Measurements from ENCODE around the gene COL11A1.
"Not testable (repeated sequence)": the region's sequence is repeated elsewhere in the genome, so short reads cannot be mapped to it uniquely, and the experiment has no call there.

Gene COL11A1

DNA sequence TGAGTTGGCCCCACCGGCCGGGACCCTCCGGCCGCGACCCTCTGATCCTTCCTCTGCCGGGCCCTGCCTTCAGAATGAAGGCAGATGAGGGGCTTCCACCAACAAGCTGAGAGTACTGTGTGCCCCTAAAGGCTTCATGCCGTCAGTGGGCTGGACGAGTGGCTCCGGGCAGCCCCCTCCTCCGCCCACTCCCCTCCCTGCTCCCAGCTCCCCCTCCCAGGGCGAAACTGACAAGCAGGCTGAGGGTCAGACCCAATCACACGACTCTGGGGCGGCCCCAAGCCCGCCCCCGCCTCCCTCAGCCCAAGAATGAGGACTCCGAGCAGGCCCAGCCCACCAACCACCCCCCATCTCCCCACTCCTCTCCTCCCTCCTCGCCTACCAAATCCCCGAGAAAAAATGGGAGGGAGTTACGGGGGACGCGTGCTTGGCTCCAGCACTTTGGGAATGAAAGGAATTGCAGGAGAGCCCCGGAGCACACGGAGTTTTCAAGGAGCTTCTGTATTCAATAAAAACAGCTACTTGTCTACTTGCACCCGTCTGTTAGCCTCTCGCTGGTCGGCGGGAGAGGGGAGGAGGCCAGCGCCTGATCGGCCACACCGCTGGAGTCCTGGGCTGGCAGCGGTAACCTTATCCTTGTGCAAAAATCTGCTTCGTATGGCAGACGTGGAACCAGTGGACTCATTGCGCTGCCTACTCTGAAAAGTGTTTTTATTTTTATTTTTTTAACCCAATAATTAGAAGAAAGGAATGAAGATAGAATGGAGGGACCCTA, at the start of gene COL11A1:
COL11A1 (minus strand) TSS at position 147 of the 775 bp plus-strand sequence. CDS start 344 bp downstream, outside the sequence.
- Histone ChIP-seq H3K4me2 (no peak within 1 kb of the TSS), H3K4me3 (no peak within 1 kb of the TSS), H3K36me3 (no peaks in the 10 kb centered on the region), H3K9me3 (peaks cover 3% of the 10 kb centered on the region; the same call in 1 of the 2 replicates), H3K27ac (no peak within 1 kb of the TSS), H3K4me1 (no peaks in the 10 kb centered on the region), H3K27me3 (0 out of 2 replicates have a peak, but pooled peaks cover 7% of the 10 kb centered on the region), H3K9ac (no peak within 1 kb of the TSS), H4K20me1 (no peaks in the 10 kb centered on the region)
- TF ChIP-seq Cebpa-rat (IDR thresholded peaks at IDR 0.05) = no peak

DNA sequence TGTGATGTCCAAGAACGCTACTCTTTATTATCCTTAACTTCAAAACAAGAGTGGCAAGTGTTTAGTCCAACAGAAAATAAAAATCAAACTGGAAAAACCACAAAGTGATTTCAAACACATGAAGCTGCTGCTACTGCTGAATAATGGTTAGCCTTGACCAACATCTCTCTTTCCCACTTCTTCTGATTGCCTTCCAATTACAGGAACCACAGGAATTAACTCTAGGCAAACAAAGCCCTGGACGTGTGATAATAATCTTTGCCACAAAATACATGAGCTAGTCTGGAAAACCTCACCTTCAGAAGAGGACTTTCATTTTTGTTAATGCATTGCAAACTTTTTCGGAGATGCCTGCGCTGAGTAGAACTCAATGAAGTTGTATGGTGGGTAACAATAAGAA, 48.6 kb upstream of the COL11A1 start:
- no peaks in the 10 kb centered on the region for H4K20me1 ChIP-seq
- H3K4me1 ChIP-seq = no peaks in the 10 kb centered on the region
- H3K4me3 ChIP-seq = no peak overlapping the region
- no peak for TF ChIP-seq Cebpa-rat (IDR thresholded peaks at IDR 0.05)
- no peak overlapping the region for H3K9ac ChIP-seq
- H3K27ac ChIP-seq = no peak overlapping the region
- no peaks in the 10 kb centered on the region for H3K36me3 ChIP-seq
- no peak overlapping the region for H3K4me2 ChIP-seq
- H3K9me3 ChIP-seq = no peaks in the 10 kb centered on the region
- H3K27me3 ChIP-seq = no peaks in the 10 kb centered on the region

DNA sequence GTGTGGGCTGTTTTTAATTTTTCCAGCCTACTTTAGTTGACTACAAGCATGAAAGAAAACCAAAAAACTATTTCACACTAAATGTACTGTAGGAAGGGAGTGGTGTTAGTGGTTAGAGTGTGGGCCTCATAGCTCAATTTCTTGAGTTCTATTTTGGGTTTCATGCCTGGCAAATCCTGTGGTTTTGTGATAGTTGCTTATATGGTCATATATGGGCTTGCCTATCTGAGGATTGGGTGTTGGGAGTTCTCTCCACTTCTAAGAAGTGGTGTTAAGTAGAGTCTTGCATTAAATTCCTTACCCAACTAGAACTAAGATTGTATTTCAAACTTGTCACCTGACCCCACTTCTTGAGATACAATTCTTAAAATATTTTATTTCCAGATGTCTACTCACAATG, 37.8 kb upstream of the COL11A1 start:
- Histone ChIP-seq H3K4me2 (no peak overlapping the region; the same call in 1 of the 2 replicates), H3K9me3 (no peaks in the 10 kb centered on the region), H3K27me3 (no peaks in the 10 kb centered on the region), H3K36me3 (no peaks in the 10 kb centered on the region), H4K20me1 (no peaks in the 10 kb centered on the region), H3K4me1 (peaks cover 12% of the 10 kb centered on the region), H3K9ac (no peak overlapping the region), H3K4me3 (no peak overlapping the region), H3K27ac (no peak overlapping the region)
- TF ChIP-seq Cebpa-rat (IDR thresholded peaks at IDR 0.05) = no peak

DNA sequence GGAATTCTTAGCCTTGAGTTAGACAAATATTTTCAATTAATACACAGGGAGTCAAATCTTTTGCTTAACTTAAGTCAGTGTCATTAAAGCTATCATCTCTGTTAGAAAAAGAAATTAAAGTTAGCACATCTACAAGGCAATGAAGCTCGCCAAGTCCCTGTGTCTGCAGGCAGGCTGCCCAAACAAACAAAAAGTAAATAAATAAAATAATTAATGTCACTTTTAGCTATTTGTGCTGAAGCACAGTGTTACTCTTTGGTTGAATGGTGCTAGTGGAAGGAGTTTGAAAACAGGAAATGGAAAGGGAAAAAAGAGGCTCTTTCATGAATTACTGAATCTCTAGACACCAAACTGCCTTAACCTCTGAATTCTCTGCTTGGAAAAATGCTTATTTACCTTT, 37.1 kb upstream of the COL11A1 start:
- no peak for TF ChIP-seq Cebpa-rat (IDR thresholded peaks at IDR 0.05)
- Histone ChIP-seq H3K27ac (no peak overlapping the region), H3K4me3 (no peak overlapping the region), H3K9ac (no peak overlapping the region), H3K4me1 (peaks cover 12% of the 10 kb centered on the region), H3K4me2 (no peak overlapping the region; the same call in 1 of the 2 replicates), H3K9me3 (no peaks in the 10 kb centered on the region), H3K27me3 (no peaks in the 10 kb centered on the region), H4K20me1 (no peaks in the 10 kb centered on the region), H3K36me3 (no peaks in the 10 kb centered on the region)

DNA sequence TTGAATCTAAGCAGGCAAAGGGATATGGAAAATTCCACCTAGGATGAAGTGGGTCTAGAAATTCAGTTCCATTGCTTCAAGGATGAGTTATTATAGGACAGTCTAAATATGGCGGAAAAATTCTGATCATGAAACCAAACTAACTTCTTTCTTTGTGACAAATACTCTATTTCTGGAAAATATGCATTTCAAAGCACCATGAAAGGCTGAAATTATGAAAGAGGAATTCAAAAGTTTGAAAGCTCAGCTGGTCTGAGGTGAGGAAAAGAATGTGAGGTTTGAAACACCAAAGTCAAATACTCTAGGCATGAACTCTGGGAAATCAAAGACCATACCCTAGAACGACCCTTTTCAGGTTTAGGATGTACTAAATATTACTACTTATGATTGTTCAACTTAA, 36.4 kb upstream of the COL11A1 start:
- Histone ChIP-seq H3K9ac (no peak overlapping the region), H3K9me3 (no peaks in the 10 kb centered on the region), H4K20me1 (no peaks in the 10 kb centered on the region), H3K36me3 (no peaks in the 10 kb centered on the region), H3K27ac (no peak overlapping the region), H3K27me3 (no peaks in the 10 kb centered on the region), H3K4me1 (peaks cover 12% of the 10 kb centered on the region), H3K4me3 (no peak overlapping the region), H3K4me2 (no peak overlapping the region)
- TF ChIP-seq Cebpa-rat (IDR thresholded peaks at IDR 0.05) = no peak

DNA sequence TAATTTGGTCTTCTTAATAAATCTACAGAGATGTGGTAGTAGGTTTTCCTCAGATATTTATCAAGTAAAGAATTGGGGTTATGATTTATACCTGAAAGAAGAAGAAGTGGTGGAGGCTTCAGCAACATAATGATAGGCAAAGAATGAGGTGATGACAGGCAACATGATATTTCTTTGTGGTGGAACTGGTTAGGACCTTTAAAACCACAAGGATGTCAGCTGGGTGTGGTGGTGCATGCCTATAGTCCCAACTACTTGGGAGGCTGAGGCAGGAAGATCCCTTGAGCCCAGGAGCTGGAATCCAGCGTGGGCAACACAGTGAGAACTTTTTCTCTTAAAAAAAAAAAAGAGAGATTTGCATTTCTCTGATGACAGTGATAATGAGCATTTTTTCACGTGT, 34.1 kb upstream of the COL11A1 start:
- no peaks in the 10 kb centered on the region for H3K36me3 ChIP-seq
- H4K20me1 ChIP-seq = no peaks in the 10 kb centered on the region
- no peak overlapping the region for H3K9ac ChIP-seq
- H3K4me2 ChIP-seq = no peak overlapping the region
- no peaks in the 10 kb centered on the region for H3K9me3 ChIP-seq
- no peaks in the 10 kb centered on the region for H3K27me3 ChIP-seq
- H3K4me3 ChIP-seq = no peak overlapping the region
- TF ChIP-seq Cebpa-rat (IDR thresholded peaks at IDR 0.05) = no peak
- H3K27ac ChIP-seq = no peak overlapping the region
- H3K4me1 ChIP-seq = peaks cover 12% of the 10 kb centered on the region

DNA sequence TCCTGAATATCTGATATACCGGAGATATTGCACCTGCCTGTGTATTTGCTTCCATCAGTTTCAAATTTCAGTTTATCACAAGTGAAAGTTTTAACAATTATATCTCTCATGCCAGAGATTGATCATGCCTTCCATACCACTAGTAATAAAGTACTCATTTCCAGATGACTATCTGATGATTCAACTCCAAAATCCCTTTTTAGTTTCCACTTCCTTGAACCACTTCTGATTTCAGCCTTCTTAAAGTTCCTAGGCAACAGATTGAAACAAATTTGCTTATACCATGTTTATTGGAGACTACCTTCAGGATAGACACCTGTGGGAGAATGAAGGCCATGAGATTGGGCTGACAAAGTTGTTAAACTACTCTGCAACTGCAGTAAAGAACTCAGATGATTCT, 21.5 kb upstream of the COL11A1 start:
- no peak overlapping the region for H3K4me2 ChIP-seq

DNA sequence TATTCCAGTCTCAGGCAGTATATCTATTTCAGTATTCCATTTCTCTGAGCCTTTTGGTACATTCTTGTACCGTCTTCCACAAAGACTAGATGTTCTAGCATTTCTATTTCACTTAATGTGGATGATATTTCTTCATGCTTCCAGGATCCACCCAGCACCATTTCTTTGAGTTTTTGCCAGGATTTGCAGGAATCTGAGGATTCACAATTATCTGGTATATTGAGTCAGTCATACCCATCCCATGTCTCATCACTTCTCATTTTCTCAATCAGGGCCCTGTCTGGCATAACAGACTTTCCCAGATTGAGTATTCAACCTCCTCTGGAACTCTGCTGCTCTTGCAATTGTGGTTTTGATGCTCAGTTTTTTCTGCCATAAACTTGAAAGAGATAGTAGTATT, 20.9 kb upstream of the COL11A1 start:
- H3K4me2 ChIP-seq = no peak overlapping the region
- H3K4me1 ChIP-seq = no peaks in the 10 kb centered on the region
- H3K9ac ChIP-seq = no peak overlapping the region
- no peak overlapping the region for H3K27ac ChIP-seq
- no peaks in the 10 kb centered on the region for H4K20me1 ChIP-seq
- H3K9me3 ChIP-seq = no peaks in the 10 kb centered on the region
- H3K4me3 ChIP-seq = no peak overlapping the region
- TF ChIP-seq Cebpa-rat (IDR thresholded peaks at IDR 0.05) = no peak
- H3K36me3 ChIP-seq = no peaks in the 10 kb centered on the region
- H3K27me3 ChIP-seq = no peaks in the 10 kb centered on the region

More for the DNA sequence above, 21.5 kb upstream of the COL11A1 start:
- no peak overlapping the region for H3K9ac ChIP-seq
- no peak overlapping the region for H3K4me3 ChIP-seq
- no peaks in the 10 kb centered on the region for H3K27me3 ChIP-seq
- H4K20me1 ChIP-seq = no peaks in the 10 kb centered on the region
- no peak overlapping the region for H3K27ac ChIP-seq
- H3K36me3 ChIP-seq = no peaks in the 10 kb centered on the region
- H3K4me1 ChIP-seq = no peaks in the 10 kb centered on the region
- H3K9me3 ChIP-seq = no peaks in the 10 kb centered on the region
- TF ChIP-seq Cebpa-rat (IDR thresholded peaks at IDR 0.05) = no peak

DNA sequence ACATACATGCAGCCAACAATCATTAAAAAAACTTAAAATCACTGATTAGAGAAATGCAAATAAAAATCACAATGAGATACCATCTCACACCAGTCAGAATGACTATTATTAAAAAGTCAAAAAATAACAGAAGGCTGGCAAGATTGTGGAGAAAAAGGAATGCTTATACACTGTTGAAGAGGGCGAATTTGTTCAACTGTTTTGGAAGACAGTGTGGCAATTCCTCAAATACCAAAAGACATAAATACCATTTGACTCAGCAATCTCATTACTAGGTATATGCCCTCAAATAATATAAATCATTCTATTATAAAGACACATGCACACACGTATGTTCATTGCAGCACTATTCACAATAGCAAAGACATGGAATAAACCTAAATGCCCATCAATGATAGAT, 19.9 kb upstream of the COL11A1 start:
- not testable (repeated sequence) for H3K9ac ChIP-seq, H4K20me1 ChIP-seq, H3K4me3 ChIP-seq, H3K27ac ChIP-seq, H3K27me3 ChIP-seq, H3K4me2 ChIP-seq, H3K4me1 ChIP-seq, H3K36me3 ChIP-seq, H3K9me3 ChIP-seq

DNA sequence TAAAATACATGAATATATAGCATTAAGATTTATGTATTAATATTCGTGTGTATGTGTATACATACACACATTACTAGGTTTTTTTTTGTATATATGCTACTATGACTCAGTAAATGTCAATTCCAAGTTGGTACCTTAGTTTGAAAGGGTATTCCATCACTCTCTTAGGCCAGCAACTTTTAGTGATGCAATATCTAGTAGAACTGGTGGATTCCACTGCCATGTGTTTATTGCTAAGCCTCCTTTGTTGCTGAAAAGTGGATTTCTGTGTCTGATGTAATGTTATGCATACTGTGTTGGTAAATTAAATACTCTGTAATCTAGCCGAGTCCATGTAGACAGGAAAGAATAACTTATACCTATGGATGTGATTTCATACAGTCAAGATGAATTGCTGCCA, 16.9 kb upstream of the COL11A1 start:
- Histone ChIP-seq H3K27ac (no peak overlapping the region), H3K4me2 (no peak overlapping the region), H3K9me3 (no peaks in the 10 kb centered on the region), H3K36me3 (no peaks in the 10 kb centered on the region), H3K27me3 (no peaks in the 10 kb centered on the region), H3K4me3 (no peak overlapping the region), H3K9ac (no peak overlapping the region), H3K4me1 (no peaks in the 10 kb centered on the region), H4K20me1 (no peaks in the 10 kb centered on the region)
- no peak for TF ChIP-seq Cebpa-rat (IDR thresholded peaks at IDR 0.05)
